Peyer's patch (tissue), 4 donors: ENCODE results near the gene VIPR1.

ENCODE experiments used
- CTCF ChIP-seq, 6 experiments: fragments of 450-650 bp in 4 of 6; fragments of 200-600 bp in 2 of 6; sonication (generic) in 1 of 6; IDR thresholded peaks; one replicate each; pipeline ENCODE4 v1.5.1; 2017 to 2019; ENCODE audit warnings: antibody characterized with exemption in 6 of 6, mild to moderate bottlenecking in 3 of 6, moderate library complexity in 1 of 6
- POLR2A ChIP-seq, 2 donors: fragments of 450-650 bp; IDR thresholded peaks; one replicate each; pipeline ENCODE4 v1.5.1; 2017; ENCODE audit warnings: antibody characterized with exemption in 2 of 2, mild to moderate bottlenecking in 2 of 2, moderate library complexity in 2 of 2

GRCh38 chr3:42533161-42533897, 30.9 kb downstream of the VIPR1 start:
- TF ChIP-seq CTCF (IDR thresholded peaks at IDR 0.05): no peak
- no peak for TF ChIP-seq POLR2A (IDR thresholded peaks at IDR 0.05)
